NT2/D1 (cell line): ENCODE results near the gene RPS15A.
"Not testable (repeated sequence)": the region's sequence is repeated elsewhere in the genome, so short reads cannot be mapped to it uniquely, and the experiment has no call there.

Experiments used
- SUZ12 ChIP-seq: IDR thresholded peaks from 2 replicates; pipeline ENCODE4 v1.6.1; 2011; ENCODE audit not compliant: insufficient read length, insufficient read depth; ENCODE audit errors: extremely low read depth
- YY1 ChIP-seq: IDR thresholded peaks from 2 replicates; pipeline ENCODE4 v1.6.1; 2011; ENCODE audit not compliant: insufficient read length, insufficient read depth
- ZNF274 ChIP-seq: IDR thresholded peaks from 2 replicates; pipeline ENCODE4 v1.6.1; 2011; ENCODE audit warnings: mild to moderate bottlenecking, low read depth, low read length

DNA sequence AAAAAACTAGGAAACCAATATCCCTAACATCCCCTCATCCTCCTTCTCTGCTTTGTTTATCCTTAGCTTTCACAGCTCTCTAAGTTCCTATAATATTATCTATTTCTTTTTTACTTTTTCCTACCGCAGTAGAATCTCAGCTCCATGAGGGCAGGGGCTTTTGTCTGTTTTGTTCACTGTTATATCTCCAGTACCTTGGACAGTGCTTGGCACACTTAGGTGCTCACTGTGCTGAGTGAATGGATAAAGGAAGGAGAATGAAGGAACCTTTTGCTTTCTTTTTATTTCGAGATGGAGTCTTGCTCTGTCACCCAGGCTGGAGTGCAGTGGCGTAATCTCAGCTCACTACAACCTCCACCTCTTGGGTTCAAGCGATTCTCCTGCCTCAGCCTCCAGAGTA is 51.4 kb downstream of the RPS15A start:
- TF ChIP-seq YY1, ZNF274, SUZ12: not testable (repeated sequence)
